NB4 (cell line): ENCODE results near the gene CLEC16A.

Experiments
- DNase-seq: peaks from one replicate; pipeline ENCODE4 v3.0.0; 2010; ENCODE audit warnings: low read depth
- H3K4me3 ChIP-seq: one replicate; pipeline ENCODE4 v1.5.1; 2011; ENCODE audit warnings: mild to moderate bottlenecking, low read depth, low read length, moderate library complexity
- CTCF ChIP-seq: IDR thresholded peaks from one replicate; pipeline ENCODE4 v1.5.1; 2012; ENCODE audit warnings: low read depth, low read length
- MAX ChIP-seq: IDR thresholded peaks from 2 replicates; pipeline ENCODE4 v1.6.1; 2011; ENCODE audit warnings: low read depth, low read length
- MYC ChIP-seq: IDR thresholded peaks from 2 replicates; pipeline ENCODE4 v1.6.1; 2011; ENCODE audit warnings: low read depth, low read length
- POLR2A ChIP-seq: IDR thresholded peaks from 2 replicates; pipeline ENCODE4 v1.6.1; 2011; ENCODE audit warnings: mild to moderate bottlenecking; ENCODE audit not compliant: insufficient read length; ENCODE audit errors: extremely low read depth

The CLEC16A gene

GRCh38 chr16:11107780-11108465, 163.6 kb downstream of the CLEC16A start:
- TF ChIP-seq MYC: no peak
- TF ChIP-seq CTCF: no peak
- TF ChIP-seq POLR2A: no peak
- no peak for TF ChIP-seq MAX
- no peak for DNase-seq
- no peak overlapping the region for H3K4me3 ChIP-seq

GRCh38 chr16:11108466-11108805, 164.1 kb downstream of the CLEC16A start:
- DNase-seq: no peak
- H3K4me3 ChIP-seq: no peak overlapping the region
- TF ChIP-seq POLR2A: no peak
- TF ChIP-seq MAX: no peak

- TF ChIP-seq MYC: no peak
- TF ChIP-seq POLR2A: no peak
- no peak for TF ChIP-seq CTCF
- TF ChIP-seq MAX: no peak
- no peak overlapping the region for H3K4me3 ChIP-seq
- no peak for DNase-seq
Measured at GRCh38 chr16:11109566-11109965, 165.2 kb downstream of the CLEC16A start.

- H3K4me3 ChIP-seq: no peak overlapping the region
- TF ChIP-seq MAX (no peak), POLR2A (no peak), CTCF (no peak), MYC (no peak)
- DNase-seq: no peak
Measured at GRCh38 chr16:11111150-11111549, 166.8 kb downstream of the CLEC16A start.

GRCh38 chr16:11111856-11112634, 167.7 kb downstream of the CLEC16A start:
- no peak for DNase-seq
- TF ChIP-seq POLR2A (no peak), MAX (no peak), MYC (no peak), CTCF (no peak)
- no peak overlapping the region for H3K4me3 ChIP-seq

- TF ChIP-seq MYC (no peak), POLR2A (no peak), MAX (no peak), CTCF (no peak)
Measured at GRCh38 chr16:11112723-11113348, 168.5 kb downstream of the CLEC16A start.

More at GRCh38 chr16:11112723-11113348, 168.5 kb downstream of the CLEC16A start:
- no peak overlapping the region for H3K4me3 ChIP-seq
- no peak for DNase-seq
